ENCODE results near the gene ZNF518B.

- TF ChIP-seq POLR2A (IDR thresholded peaks at IDR 0.05) = no peak
- no peak for TF ChIP-seq CTCF (IDR thresholded peaks at IDR 0.05)
Measured at GRCh38 chr4:10448991-10449390, 8.2 kb downstream of the ZNF518B start.

Data from transverse colon (tissue), 3 donors.